Large intestine (tissue), 3 donors: ENCODE measurements around the gene SFTPA1. TPM values are rescaled to one million over a fixed set of nuclear protein-coding genes. Genes with fewer than 3 reads are reported as not detected.
"Not testable (repeated sequence)": the region's sequence is repeated elsewhere in the genome, so short reads cannot be mapped to it uniquely, and the experiment has no call there.

ENCODE experiments used
- DNase-seq, 2 donors: peaks; one replicate each; pipeline versions ENCODE4 v3.0.0 to v3.0.0-alpha.2; 2013
- H3K27ac ChIP-seq: one replicate; pipeline ENCODE4 v1.5.1; 2013; ENCODE audit warnings: low read length
- H3K27me3 ChIP-seq: 2 replicates; pipeline ENCODE4 v1.6.1; 2013; ENCODE audit warnings: low read length; ENCODE audit not compliant: control insufficient read depth, insufficient read depth
- H3K36me3 ChIP-seq: 2 replicates; pipeline ENCODE4 v1.6.1; 2013; ENCODE audit warnings: low read length; ENCODE audit not compliant: control insufficient read depth, insufficient read depth
- H3K4me1 ChIP-seq: one replicate; pipeline ENCODE4 v1.6.1; 2013; ENCODE audit warnings: low read length; ENCODE audit not compliant: control insufficient read depth, insufficient read depth
- H3K4me3 ChIP-seq: one replicate; pipeline ENCODE4 v1.5.1; 2013; ENCODE audit warnings: low read length
- H3K9me3 ChIP-seq: one replicate; pipeline ENCODE4 v1.6.1; 2013; ENCODE audit warnings: mild to moderate bottlenecking, low read depth, low read length, moderate library complexity; ENCODE audit not compliant: control insufficient read depth
- WGBS: methylation state at CpG from one replicate; pipeline ENCODE4 v1.1.5; 2013; ENCODE audit warnings: low lambda C conversion rate; ENCODE audit not compliant: insufficient coverage; 5-methylcytosine and 5-hydroxymethylcytosine counted together
- polyA plus RNA-seq: library from polyadenylated mRNA; unstranded; fragments of 120-200 nt; gene quantifications from one replicate; pipeline ENCODE4 v1.2.1, GENCODE V29; 2013

The SFTPA1 gene
- polyA plus RNA-seq, 1 donor: not detected

DNA sequence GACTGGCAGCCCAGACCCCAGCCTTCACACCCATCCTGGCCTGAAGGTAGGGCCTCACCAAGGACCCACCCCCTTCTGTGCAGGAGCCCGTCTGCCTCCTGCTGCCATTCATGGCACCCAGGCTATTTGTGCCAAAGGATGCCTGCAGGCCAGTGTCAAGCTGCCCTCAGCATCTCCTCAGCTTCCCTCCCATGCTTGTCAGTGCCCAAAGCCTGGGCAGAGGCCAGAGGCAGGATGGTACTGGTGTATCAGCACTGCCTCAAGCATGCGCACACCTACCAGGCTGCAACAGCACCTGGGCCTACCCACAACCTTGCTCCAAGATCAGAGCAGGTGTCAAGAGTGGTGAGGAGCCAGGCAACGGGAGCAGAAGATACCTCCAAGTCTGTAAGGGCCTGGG is 27.6 kb downstream of the SFTPA1 start:
- Histone ChIP-seq H3K36me3 (no peaks in the 10 kb centered on the region), H3K9me3 (no peaks in the 10 kb centered on the region), H3K4me1 (no peaks in the 10 kb centered on the region), H3K27ac (no peak overlapping the region), H3K27me3 (no peaks in the 10 kb centered on the region), H3K4me3 (no peak overlapping the region)
- WGBS: no CpG with 5 or more reads among the region's 3 CpGs
- DNase-seq: no peak

DNA sequence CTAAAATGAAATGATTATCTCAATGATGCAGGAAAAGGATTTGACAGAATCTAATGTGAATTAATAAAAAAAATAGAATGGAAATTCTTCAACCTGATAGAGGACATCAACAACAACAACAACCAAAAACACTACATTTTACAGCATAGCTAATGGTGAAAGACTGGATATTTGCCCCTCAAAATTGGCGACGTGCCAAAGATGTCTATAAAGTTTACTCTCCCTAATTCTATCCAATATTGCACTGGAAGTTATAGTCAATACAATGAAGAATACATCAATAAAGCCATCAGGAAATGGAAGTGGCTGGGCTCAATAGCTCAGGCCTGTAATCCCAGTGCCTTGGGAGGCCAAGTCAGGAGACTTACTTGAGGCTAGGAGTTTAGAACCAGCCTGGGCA is 42.0 kb downstream of the SFTPA1 start:
- H3K36me3 ChIP-seq, H3K4me3 ChIP-seq, DNase-seq, H3K27me3 ChIP-seq, H3K27ac ChIP-seq, H3K4me1 ChIP-seq, H3K9me3 ChIP-seq: not testable (repeated sequence)
- no CpG with 5 or more reads among the region's 2 CpGs for WGBS

DNA sequence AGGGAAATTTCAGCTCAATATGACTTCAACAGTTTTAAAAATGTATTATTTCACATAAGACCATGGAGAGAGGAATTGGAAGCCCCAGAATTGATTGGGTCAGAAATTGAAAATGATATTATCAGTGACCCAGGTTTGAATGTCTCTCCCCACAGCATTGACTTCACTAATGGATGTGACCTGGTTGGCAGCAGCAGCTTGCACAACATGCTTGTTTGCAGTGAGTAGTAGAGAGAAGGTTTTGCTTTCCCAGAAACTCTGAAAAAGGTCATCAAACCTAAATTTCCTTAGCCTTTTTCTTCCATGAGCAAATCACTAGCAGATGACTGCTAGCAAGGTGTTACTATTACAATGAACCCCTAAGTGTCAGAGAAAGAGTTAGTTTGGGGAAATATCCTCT is 52.5 kb downstream of the SFTPA1 start:
- not testable (repeated sequence) for H3K27me3 ChIP-seq, H3K27ac ChIP-seq, DNase-seq, H3K4me1 ChIP-seq, H3K36me3 ChIP-seq, H3K4me3 ChIP-seq, H3K9me3 ChIP-seq

GRCh38 chr10:79664686-79665085 is 53.9 kb downstream of the SFTPA1 start:
- DNase-seq, H3K4me3 ChIP-seq, H3K9me3 ChIP-seq, H3K27ac ChIP-seq, H3K27me3 ChIP-seq, H3K4me1 ChIP-seq, H3K36me3 ChIP-seq: not testable (repeated sequence)
- no CpG with 5 or more reads among the region's 4 CpGs for WGBS

Other genes starting within 250 kb of the SFTPA1 start
- 23.8 TPM for gene ZCCHC24, start 165.3 kb upstream of the SFTPA1 start, polyA plus RNA-seq
- gene EIF5AL1, start 98.4 kb upstream of the SFTPA1 start, polyA plus RNA-seq: 0.39 TPM
- gene SFTPA2, start 50.5 kb upstream of the SFTPA1 start, polyA plus RNA-seq: not detected
- gene NUTM2B, start 92.3 kb downstream of the SFTPA1 start, polyA plus RNA-seq: 1.3 TPM
- 0.09 TPM for gene NUTM2E, start 215.8 kb downstream of the SFTPA1 start, polyA plus RNA-seq